NCI-H1092 (cell line): Measurements from ENCODE around the gene ABI2.
"Not testable (repeated sequence)": the region's sequence is repeated elsewhere in the genome, so short reads cannot be mapped to it uniquely, and the experiment has no call there.

Source experiments
- DNase-seq: peaks from one replicate; lab custom pipeline; 2025; lab: John Stamatoyannopoulos, UW

Gene ABI2

GRCh38 chr2:203327901-203328759, at the start of gene ABI2:
Gene ABI2 (plus strand): TSS chr2:203328394. CDS start chr2:203328515, 121 bp downstream.
- DNase-seq, result peak; percentile 80

- DNase-seq, result no peak
These were observed 48.9 kb upstream of the ABI2 start for GRCh38 chr2:203279288-203279687.

- DNase-seq, result no peak
These were observed 47.6 kb upstream of the ABI2 start for GRCh38 chr2:203280428-203281064.

GRCh38 chr2:203282101-203282500, 46.1 kb upstream of the ABI2 start:
- DNase-seq, result no peak

- no peak for DNase-seq
These were observed 41.7 kb upstream of the ABI2 start for GRCh38 chr2:203286532-203286931.

GRCh38 chr2:203301667-203302066, 26.5 kb upstream of the ABI2 start:
- no peak for DNase-seq

GRCh38 chr2:203302586-203302985, 25.6 kb upstream of the ABI2 start:
- DNase-seq, result not testable (repeated sequence)

- DNase-seq, result no peak
These were observed 17.3 kb upstream of the ABI2 start for GRCh38 chr2:203310688-203311436.

GRCh38 chr2:203326356-203326755, 1.8 kb upstream of the ABI2 start:
- no peak for DNase-seq

GRCh38 chr2:203327582-203327900, 653 bp upstream of the ABI2 start:
- DNase-seq, result no peak

GRCh38 chr2:203328760-203329540, 756 bp downstream of the ABI2 start:
- DNase-seq, result no peak

- no peak for DNase-seq
These were observed 2.2 kb downstream of the ABI2 start for GRCh38 chr2:203330434-203330833.

GRCh38 chr2:203338322-203338721, 10.1 kb downstream of the ABI2 start:
- no peak for DNase-seq

- no peak for DNase-seq
These were observed 12.7 kb downstream of the ABI2 start for GRCh38 chr2:203340791-203341487.

GRCh38 chr2:203341741-203342310, 13.6 kb downstream of the ABI2 start:
- no peak for DNase-seq

- not testable (repeated sequence) for DNase-seq
These were observed 14.2 kb downstream of the ABI2 start for GRCh38 chr2:203342374-203342773.

GRCh38 chr2:203344667-203345066, 16.5 kb downstream of the ABI2 start:
- DNase-seq, result no peak

- DNase-seq, result no peak
These were observed 18.4 kb downstream of the ABI2 start for GRCh38 chr2:203346612-203347011.

GRCh38 chr2:203347375-203347774, 19.2 kb downstream of the ABI2 start:
- no peak for DNase-seq

GRCh38 chr2:203352604-203353255, 24.5 kb downstream of the ABI2 start:
- DNase-seq, result no peak

GRCh38 chr2:203354966-203355365, 26.8 kb downstream of the ABI2 start:
- no peak for DNase-seq
